HG03354 (cell line): ENCODE results near the gene RABEPK.
"Not testable (repeated sequence)": the region's sequence is repeated elsewhere in the genome, so short reads cannot be mapped to it uniquely, and the experiment has no call there.

Source experiments
- ATAC-seq: cut with Tn5 transposase; IDR thresholded peaks from one replicate; pipeline ENCODE4 v1.9.1; 2021; ENCODE audit warnings: mild to moderate bottlenecking; ENCODE audit not compliant: unreplicated experiment, poor library complexity, severe bottlenecking

RABEPK gene

GRCh38 chr9:125200216-125201047 is at the start of gene RABEPK:
TSS of gene RABEPK (plus strand) at chr9:125200542. CDS start at chr9:125203014, 2,472 bp downstream.
- peak; percentile 99 for ATAC-seq

DNA sequence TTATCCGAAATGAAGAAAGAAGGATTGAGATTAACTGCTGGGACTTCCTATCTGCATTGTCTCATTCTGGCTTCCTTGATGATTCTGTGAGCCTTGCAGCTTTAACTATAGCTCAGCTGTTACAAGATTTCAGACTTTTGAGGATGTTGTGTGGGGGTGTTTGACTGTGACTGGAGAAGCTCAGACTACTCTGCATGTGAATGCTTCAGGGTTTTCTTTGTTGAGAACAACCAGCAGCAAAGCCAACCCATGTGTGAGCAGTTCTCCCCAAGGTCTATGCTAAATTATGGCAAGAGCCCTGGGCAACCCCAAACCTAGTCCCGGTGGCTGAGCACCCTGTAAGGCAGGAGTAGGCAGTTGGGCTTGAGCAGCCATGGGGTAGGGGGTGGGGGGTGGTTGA is 48.6 kb upstream of the RABEPK start:
- no peak for ATAC-seq

DNA sequence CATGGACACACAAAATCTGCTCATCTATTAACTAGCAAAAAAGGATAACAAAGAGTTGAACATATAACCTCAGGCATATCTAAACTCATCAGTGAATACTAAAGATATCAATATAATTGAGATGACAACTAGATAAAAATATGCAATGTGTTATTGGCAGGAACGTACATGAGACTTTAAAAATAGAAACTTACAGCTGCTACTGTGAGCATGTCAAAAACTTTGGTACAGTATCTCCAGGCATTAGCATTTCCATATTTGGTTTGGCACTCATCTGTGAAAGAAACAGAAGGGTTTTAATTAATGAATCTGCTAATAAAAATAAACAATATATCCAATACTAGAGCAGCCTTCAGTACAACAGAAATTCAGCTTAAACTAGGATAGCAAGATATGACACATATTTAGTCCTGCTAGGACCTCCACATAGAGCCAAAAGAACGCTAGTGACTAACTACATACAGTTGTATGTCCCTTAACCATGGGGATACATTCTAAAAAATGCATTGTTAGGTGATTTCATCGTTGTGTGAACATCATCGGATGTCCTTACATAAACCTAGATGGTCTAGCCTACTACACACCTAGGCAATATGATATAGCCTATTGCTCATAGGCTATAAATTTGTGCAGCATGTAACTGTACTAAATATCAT is 46.5 kb upstream of the RABEPK start:
- ATAC-seq: no peak

- no peak for ATAC-seq
Measured at GRCh38 chr9:125156551-125156950, 43.8 kb upstream of the RABEPK start.

- ATAC-seq: no peak
Measured at GRCh38 chr9:125160750-125161149, 39.6 kb upstream of the RABEPK start.

- ATAC-seq: no peak
Measured at GRCh38 chr9:125161284-125161918, 38.9 kb upstream of the RABEPK start.

- not testable (repeated sequence) for ATAC-seq
Measured at GRCh38 chr9:125162891-125163290, 37.5 kb upstream of the RABEPK start.

- ATAC-seq: no peak
Measured at GRCh38 chr9:125166762-125167161, 33.6 kb upstream of the RABEPK start.

- no peak for ATAC-seq
Measured at GRCh38 chr9:125169895-125170294, 30.4 kb upstream of the RABEPK start.

DNA sequence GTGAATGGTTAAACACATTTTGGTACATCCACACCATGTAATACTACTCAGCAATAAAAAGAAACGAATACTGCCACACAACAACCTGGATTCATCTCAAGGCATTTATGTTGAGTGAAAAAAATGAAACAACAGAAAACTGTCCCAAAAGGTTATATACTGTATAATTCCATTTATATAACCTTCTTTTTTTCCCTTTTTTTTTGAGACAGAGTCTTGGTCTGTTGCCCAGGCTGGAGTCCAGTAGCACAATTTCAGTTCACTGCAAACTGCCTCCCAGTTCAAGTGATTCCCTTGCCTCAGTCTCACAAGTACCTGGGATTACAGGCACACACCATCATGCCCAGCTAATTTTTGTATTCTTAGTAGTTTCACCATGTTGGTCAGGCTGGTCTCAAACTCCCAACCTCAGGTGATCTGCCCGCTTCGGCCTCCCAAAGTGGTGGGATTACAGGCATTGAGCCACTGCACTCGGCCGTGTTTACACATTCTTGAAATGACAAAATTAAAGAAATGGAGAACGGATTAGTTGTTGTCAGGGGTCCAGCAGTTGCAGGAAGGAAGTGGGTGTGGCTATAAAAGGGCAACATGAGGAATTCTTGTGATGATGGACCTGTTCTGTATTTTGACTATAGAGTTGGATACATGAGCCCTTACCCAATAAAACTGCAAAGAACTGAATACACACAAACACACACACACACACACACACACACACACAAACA is 28.1 kb upstream of the RABEPK start:
- ATAC-seq: no peak

DNA sequence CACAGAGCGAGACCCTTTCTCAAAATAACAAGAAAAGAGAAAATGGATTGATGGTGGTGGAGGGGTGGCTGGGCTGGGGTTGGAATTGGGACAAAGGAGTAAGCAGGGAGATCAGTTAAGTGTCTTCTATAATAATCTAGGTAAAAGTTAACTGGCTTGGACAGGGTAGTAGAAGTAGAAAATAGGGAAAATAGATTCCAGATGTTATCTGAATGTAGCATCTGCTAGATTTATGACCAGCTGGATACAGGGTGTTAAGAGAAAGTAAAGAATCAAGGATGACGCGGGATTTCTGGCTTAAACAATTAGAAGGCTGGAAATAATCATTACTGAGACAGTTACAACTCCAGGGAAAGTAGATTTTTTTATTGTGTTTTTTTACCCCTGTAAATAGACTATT is 23.7 kb upstream of the RABEPK start:
- ATAC-seq: no peak

DNA sequence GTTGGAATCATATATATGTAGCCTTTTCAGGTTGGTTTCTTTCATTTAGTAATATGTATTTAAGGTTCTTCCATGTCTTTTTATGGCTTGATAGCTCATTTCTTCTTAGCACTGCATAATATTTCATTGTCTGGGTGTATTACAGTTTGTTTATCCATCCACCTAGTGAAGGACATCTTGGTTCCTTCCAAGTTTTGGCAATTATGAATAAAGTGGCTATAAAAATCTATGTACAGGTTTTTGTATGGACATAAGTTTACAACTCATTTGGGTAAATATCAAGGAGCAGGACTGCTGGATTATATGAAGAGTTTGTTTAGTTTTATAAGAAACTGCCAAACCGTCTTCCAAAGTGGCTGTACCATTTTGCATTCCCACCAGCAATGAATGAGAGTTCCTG is 22.5 kb upstream of the RABEPK start:
- no peak for ATAC-seq

DNA sequence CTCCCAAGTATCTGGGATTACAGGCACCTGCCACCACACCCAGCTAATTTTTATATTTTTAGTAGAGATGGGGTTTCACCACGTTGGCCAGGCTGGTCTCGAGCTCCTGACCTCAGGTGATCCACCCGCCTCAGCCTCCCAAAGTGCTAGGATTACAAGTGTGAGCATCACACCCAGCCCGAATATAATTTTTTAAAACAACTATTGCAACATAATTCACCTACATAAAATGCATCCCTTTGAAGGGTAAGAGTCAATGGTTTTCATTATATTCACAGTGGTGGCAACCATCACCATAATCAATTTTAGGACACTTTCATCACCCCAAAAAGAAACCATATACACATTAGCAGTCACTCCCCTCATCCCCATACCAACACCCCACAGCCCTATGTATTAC is 20.6 kb upstream of the RABEPK start:
- not testable (repeated sequence) for ATAC-seq

GRCh38 chr9:125180876-125181275 is 19.5 kb upstream of the RABEPK start:
- no peak for ATAC-seq

DNA sequence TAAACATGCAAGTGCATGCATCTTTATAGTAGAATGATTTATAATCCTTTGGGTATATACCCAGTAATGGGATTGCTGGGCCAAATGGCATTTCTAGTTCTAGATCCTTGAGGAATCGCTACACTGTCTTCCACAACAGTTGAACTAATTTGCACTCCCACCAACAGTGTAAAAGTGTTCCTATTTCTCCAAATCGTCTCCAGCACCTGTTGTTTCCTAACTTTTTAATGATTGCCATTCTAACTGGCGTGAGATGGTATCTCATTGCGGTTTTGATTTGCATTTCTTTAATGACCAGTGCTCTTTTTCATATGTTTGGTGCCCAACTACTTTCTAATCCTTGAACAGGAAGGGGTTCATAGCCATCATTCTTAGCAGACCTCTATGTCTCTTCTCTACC is 18.6 kb upstream of the RABEPK start:
- not testable (repeated sequence) for ATAC-seq

DNA sequence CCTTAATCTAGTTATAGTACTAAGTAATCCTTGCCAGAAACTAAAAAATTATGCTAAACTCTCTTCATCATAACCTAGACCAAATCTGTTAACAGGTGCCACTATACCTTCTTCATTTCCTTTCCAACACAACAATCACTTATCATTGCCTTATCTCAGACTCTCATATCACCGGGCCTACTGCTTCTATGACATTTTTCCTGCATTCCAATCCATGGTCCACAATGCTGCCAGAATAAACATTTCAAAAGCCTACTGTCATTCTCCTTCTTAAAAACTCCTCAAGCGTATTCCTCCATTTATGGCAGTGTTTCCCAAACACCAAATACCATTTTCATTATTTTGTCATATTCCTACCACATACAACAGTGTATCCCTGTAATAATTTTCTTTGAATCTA is 17.3 kb upstream of the RABEPK start:
- ATAC-seq: no peak

- no peak for ATAC-seq
Measured at GRCh38 chr9:125183561-125183960, 16.8 kb upstream of the RABEPK start.

DNA sequence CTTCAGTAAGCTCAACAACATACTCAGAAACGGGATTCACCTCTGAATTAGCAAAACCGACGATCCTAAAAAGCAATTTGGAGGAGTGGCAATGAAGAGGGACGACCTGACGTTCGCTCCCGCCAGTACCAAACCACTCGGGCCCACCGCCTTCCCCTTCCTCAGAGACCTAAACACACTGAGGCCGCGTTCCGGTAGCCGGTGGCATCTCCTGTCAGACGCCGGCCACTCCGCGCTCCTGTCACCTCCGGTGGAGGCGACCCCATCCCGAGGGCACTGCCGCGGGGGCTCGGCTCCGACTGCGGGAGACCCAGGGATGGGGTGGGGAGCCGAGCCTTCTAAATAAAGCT is 11.4 kb upstream of the RABEPK start:
- peak; percentile 37 for ATAC-seq

DNA sequence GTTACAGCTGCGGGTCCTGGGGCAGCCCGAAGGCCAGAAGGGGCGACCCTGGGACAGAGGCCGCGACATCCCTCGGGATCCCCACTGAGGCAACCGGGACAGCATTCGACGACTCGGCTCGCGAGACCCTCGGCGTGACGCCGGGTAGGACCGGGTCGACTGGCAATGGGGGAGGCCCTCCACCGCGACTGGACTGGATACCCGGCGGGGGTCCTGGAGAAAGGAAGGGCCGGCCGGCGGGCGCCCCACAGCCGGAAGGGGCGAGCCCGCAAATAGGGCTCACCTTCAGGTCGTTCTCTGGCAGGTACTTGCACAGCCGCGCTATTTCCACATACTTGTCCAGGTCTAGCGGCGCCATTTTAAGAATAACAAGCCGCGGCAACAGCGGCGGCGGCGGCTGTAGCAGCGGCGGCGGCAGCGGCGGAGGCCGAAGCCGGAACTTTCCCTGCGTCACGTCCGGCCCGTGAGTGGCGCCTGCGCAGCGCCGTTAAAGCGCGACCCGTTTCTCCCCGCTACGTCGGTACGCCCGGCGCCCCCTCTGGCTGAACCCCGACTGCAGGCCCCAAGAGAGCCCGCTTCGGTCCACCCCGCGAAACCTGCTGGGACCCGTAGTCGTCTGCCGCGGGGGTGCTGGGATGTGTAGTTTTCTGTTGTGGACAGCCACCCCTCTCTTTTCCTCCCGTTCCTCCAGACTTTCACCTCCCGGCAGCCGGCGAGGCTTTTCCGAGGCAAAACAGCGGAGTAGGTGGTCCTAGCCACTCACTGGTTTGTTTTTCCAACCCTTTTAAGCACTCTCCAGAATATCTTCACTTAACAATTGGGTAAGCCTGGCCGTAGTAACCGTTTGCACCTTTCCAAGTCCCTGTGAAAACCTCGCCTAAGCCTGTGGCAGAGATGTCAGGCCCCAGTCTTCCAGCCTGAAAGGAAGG is 10.7 kb upstream of the RABEPK start, which contains the start of gene PPP6C:
PPP6C (minus strand) TSS at position 443 of the 929 bp plus-strand sequence; CDS start at position 358, 85 bp downstream.
- ATAC-seq: peak; percentile 97
